Skeletal muscle satellite cell (primary cell): ENCODE results near the gene RGS12.

ENCODE experiments used
- H3K27me3 ChIP-seq: 2 replicates; pipeline ENCODE4 v1.7.0; 2013; ENCODE audit warnings: low read length; ENCODE audit not compliant: control insufficient read depth, insufficient read depth
- H3K36me3 ChIP-seq: 2 replicates; pipeline ENCODE4 v1.7.0; 2013; ENCODE audit warnings: mild to moderate bottlenecking, control low read depth, low read length; ENCODE audit not compliant: insufficient read depth
- H3K4me1 ChIP-seq: 2 replicates; pipeline ENCODE4 v1.7.0; 2013; ENCODE audit warnings: low read length; ENCODE audit not compliant: control insufficient read depth, insufficient read depth
- H3K4me2 ChIP-seq: 2 replicates; pipeline ENCODE4 v1.7.0; 2013; ENCODE audit warnings: mild to moderate bottlenecking, low read length
- H3K4me3 ChIP-seq: 2 replicates; pipeline ENCODE4 v1.7.0; 2013; ENCODE audit warnings: low read length
- H3K9ac ChIP-seq: 2 replicates; pipeline ENCODE4 v1.7.0; 2013; ENCODE audit warnings: mild to moderate bottlenecking, low read depth, low read length, moderate library complexity
- H3K9me3 ChIP-seq: replicated peaks from 2 replicates; pipeline ENCODE4 v1.7.0; 2013; ENCODE audit warnings: mild to moderate bottlenecking, control low read depth, low read length

RGS12 gene

GRCh38 chr4:3256230-3257102 is 36.4 kb upstream of the RGS12 start:
- Histone ChIP-seq H3K4me1 (peaks cover 6% of the 10 kb centered on the region), H3K4me3 (no peak overlapping the region), H3K4me2 (no peak overlapping the region), H3K9ac (no peak overlapping the region), H3K9me3 (no peaks in the 10 kb centered on the region), H3K36me3 (no peaks in the 10 kb centered on the region), H3K27me3 (no peaks in the 10 kb centered on the region)

- H3K4me1 ChIP-seq, result peaks cover 6% of the 10 kb centered on the region
- H3K4me2 ChIP-seq, result no peak overlapping the region
- H3K9ac ChIP-seq, result no peak overlapping the region
- no peaks in the 10 kb centered on the region for H3K9me3 ChIP-seq
- no peaks in the 10 kb centered on the region for H3K27me3 ChIP-seq
- no peak overlapping the region for H3K4me3 ChIP-seq
- no peaks in the 10 kb centered on the region for H3K36me3 ChIP-seq
Observed at GRCh38 chr4:3257103-3257555, 35.7 kb upstream of the RGS12 start.

GRCh38 chr4:3257556-3258482 is 35.0 kb upstream of the RGS12 start:
- H3K9me3 ChIP-seq, result no peaks in the 10 kb centered on the region
- no peak overlapping the region for H3K4me3 ChIP-seq
- H3K4me2 ChIP-seq, result no peak overlapping the region
- H3K4me1 ChIP-seq, result peaks cover 6% of the 10 kb centered on the region
- peaks cover 3% of the 10 kb centered on the region for H3K27me3 ChIP-seq
- no peaks in the 10 kb centered on the region for H3K36me3 ChIP-seq
- H3K9ac ChIP-seq, result no peak overlapping the region

GRCh38 chr4:3261411-3262207 is 31.2 kb upstream of the RGS12 start:
- H3K4me1 ChIP-seq, result peaks cover 6% of the 10 kb centered on the region
- H3K9ac ChIP-seq, result no peak overlapping the region
- peaks cover 11% of the 10 kb centered on the region for H3K27me3 ChIP-seq
- H3K9me3 ChIP-seq, result no peaks in the 10 kb centered on the region
- H3K4me2 ChIP-seq, result no peak overlapping the region
- H3K4me3 ChIP-seq, result no peak overlapping the region
- no peaks in the 10 kb centered on the region for H3K36me3 ChIP-seq

- Histone ChIP-seq H3K36me3 (no peaks in the 10 kb centered on the region), H3K4me2 (no peak overlapping the region), H3K27me3 (peaks cover 11% of the 10 kb centered on the region), H3K4me1 (peaks cover 4% of the 10 kb centered on the region), H3K9ac (no peak overlapping the region), H3K9me3 (no peaks in the 10 kb centered on the region), H3K4me3 (no peak overlapping the region)
Observed at GRCh38 chr4:3262208-3263052, 30.4 kb upstream of the RGS12 start.

DNA sequence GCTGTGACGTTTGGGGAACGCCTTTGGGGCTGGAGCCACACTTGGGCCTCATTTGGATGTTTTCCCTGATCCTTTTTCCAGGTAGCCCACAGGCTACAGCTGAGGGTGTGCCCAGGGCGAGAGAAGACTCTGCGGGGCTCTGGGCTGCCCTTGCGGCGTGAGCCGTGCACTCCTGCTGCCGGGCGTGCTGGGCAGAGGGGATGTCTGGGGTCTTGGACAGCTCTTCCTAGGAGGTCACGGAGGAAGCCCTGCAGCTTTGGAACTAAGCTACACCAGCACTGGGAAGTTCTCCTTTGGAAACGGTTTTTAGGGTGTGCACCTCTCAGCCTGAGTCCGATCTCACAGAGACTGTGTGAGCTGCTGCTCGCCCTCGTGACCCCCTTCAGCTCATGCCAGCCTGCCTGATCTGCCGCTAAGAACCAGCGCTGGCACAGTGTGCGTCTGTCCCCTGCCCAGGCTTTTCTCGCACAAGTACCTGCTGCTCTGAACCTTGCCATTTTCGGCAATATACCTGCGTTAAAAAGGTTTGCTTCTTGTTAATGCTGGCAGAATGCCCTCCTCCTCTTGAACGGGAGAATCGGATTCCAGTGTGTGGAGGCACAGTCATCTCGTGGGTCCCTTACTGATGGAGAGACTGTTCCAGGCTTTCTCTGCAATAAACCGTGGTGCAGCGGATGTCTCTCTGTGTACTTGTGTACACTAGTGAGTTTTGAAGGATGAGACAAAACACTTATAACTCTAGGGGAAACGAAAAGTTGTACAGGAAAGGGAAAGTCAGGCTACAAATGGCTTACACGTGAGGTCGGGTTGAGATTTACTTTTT is 29.6 kb upstream of the RGS12 start:
- Histone ChIP-seq H3K4me1 (no peaks in the 10 kb centered on the region), H3K36me3 (no peaks in the 10 kb centered on the region), H3K4me2 (no peak overlapping the region), H3K4me3 (no peak overlapping the region), H3K9me3 (no peaks in the 10 kb centered on the region), H3K27me3 (peaks cover 11% of the 10 kb centered on the region), H3K9ac (no peak overlapping the region)

DNA sequence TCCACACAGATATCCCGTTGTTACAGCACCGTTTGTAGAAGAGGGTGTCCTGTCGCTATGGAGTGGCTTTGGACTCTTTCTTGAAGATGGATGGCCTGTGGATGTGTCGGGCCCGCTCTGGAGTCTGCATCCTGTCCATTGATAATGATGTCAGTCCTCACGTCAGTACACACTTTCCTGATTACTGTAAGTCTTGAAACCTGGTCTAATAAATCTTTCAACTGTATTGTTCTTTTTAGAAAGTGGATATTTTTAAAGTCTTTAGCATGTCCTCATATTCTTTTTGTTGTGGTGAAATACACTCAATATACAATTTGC is 29.0 kb upstream of the RGS12 start:
- no peaks in the 10 kb centered on the region for H3K4me1 ChIP-seq
- no peak overlapping the region for H3K4me2 ChIP-seq
- H3K36me3 ChIP-seq, result no peaks in the 10 kb centered on the region
- no peak overlapping the region for H3K4me3 ChIP-seq
- no peaks in the 10 kb centered on the region for H3K9me3 ChIP-seq
- H3K27me3 ChIP-seq, result peaks cover 15% of the 10 kb centered on the region
- no peak overlapping the region for H3K9ac ChIP-seq

GRCh38 chr4:3266076-3266475 is 26.7 kb upstream of the RGS12 start:
- Histone ChIP-seq H3K4me1 (no peaks in the 10 kb centered on the region), H3K27me3 (peaks cover 29% of the 10 kb centered on the region), H3K9me3 (no peaks in the 10 kb centered on the region), H3K4me2 (no peak overlapping the region), H3K9ac (no peak overlapping the region), H3K36me3 (no peaks in the 10 kb centered on the region), H3K4me3 (no peak overlapping the region)

DNA sequence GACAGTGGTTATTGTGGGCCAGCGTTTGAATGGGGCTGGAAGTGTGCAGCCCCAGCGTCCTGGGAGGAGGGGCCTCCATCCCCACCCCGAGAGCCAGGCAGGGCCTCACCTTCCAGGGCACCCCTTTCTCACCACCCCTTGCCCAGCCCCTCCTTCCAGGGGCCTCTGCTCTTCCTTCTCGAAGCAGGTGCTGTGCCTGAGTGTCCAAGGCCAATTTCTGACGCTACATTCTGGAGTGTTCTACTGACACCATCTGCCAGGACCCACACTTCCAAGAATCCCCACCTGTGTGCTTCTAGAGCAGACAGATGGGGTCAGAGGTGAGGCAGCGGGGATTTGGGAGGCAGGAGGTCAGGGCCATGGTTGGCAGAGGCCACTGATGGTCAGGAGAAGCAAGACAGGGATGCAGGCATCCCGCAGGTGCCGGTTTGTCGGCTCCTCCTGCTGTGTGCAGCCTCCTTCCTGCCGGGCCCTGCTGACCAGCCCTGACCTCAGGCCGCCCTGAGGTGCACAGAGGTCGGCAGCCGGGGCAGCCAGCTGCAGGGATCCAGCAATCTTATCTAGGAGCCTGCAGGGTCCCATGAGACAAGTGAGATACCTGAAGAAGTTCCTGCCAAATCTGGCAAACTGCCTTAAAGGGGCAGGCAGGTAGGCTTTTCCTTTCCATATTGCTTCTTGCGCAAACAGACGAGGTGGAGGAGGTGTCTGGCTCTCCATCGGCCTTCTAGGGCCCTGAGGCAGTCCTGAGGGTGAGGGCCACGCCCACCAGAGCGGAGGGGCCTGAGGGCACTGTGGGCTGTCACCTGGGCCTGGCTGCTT is 25.0 kb upstream of the RGS12 start:
- H3K4me1 ChIP-seq, result no peaks in the 10 kb centered on the region
- H3K9me3 ChIP-seq, result no peaks in the 10 kb centered on the region
- no peaks in the 10 kb centered on the region for H3K36me3 ChIP-seq
- no peak overlapping the region for H3K9ac ChIP-seq
- no peak overlapping the region for H3K4me3 ChIP-seq
- no peak overlapping the region for H3K4me2 ChIP-seq
- peaks cover 37% of the 10 kb centered on the region for H3K27me3 ChIP-seq
